Liver (tissue), 9 donors: Measurements from ENCODE around the gene QSOX1. TPM values are rescaled to one million over a fixed set of nuclear protein-coding genes. Genes with fewer than 3 reads are reported as not detected.

Experiments used
- DNase-seq: peaks from one replicate; pipeline ENCODE4 v3.0.0-alpha.2; 2017; ENCODE audit warnings: low spot score
- H3K27ac ChIP-seq, 2 donors: one replicate each; pipeline ENCODE4 v1.7.0; 2013; ENCODE audit warnings: inconsistent platforms in 2 of 2, low read length in 2 of 2, control low read depth in 1 of 2, low read depth in 1 of 2, mild to moderate bottlenecking in 1 of 2
- H3K27me3 ChIP-seq, 4 donors: one replicate each; pipeline versions ENCODE4 v1.6.1 to v1.7.0; 2013; ENCODE audit warnings: low read length in 3 of 4, inconsistent platforms in 1 of 4, mild to moderate bottlenecking in 1 of 4, moderate library complexity in 1 of 4; ENCODE audit not compliant: control insufficient read depth in 4 of 4, insufficient read depth in 4 of 4
- H3K36me3 ChIP-seq, 4 donors: one replicate each; pipeline versions ENCODE4 v1.6.1 to v1.7.0; 2013; ENCODE audit warnings: low read length in 3 of 4, mild to moderate bottlenecking in 3 of 4, low read depth in 1 of 4, moderate library complexity in 1 of 4; ENCODE audit not compliant: control insufficient read depth in 4 of 4, insufficient read depth in 3 of 4
- H3K4me1 ChIP-seq, 4 donors: one replicate each; pipeline versions ENCODE4 v1.6.1 to v1.7.0; 2013; ENCODE audit warnings: low read length in 3 of 4, mild to moderate bottlenecking in 3 of 4, moderate library complexity in 1 of 4; ENCODE audit not compliant: control insufficient read depth in 4 of 4, insufficient read depth in 4 of 4
- H3K4me3 ChIP-seq, 3 donors: one replicate each; pipeline versions ENCODE4 v1.6.1 to v1.7.0; 2013; ENCODE audit warnings: low read length in 3 of 3, control low read depth in 1 of 3, low read depth in 1 of 3, mild to moderate bottlenecking in 1 of 3
- H3K9ac ChIP-seq, 2 donors: one replicate each; pipeline ENCODE4 v1.7.0; 2013; ENCODE audit warnings: low read length in 2 of 2, mild to moderate bottlenecking in 2 of 2, moderate library complexity in 2 of 2, control low read depth in 1 of 2, low read depth in 1 of 2
- H3K9me3 ChIP-seq, 4 donors: one replicate each; pipeline versions ENCODE4 v1.6.1 to v1.7.0; 2013; ENCODE audit warnings: low read length in 3 of 4; ENCODE audit not compliant: control insufficient read depth in 4 of 4
- ATF3 ChIP-seq: IDR thresholded peaks from 2 replicates; pipeline ENCODE4 v1.6.1; 2016; ENCODE audit warnings: antibody characterized with exemption
- CTCF ChIP-seq: fragments of 150-350 bp; IDR thresholded peaks from 2 replicates; pipeline ENCODE4 v1.5.1; 2017; ENCODE audit warnings: improper control_type of control experiment, low read depth, low read length; ENCODE audit not compliant: missing input control
- EGR1 ChIP-seq, 2 donors: IDR thresholded peaks; 2 replicates each; pipeline ENCODE4 v1.6.1; 2016 to 2018; ENCODE audit warnings: antibody characterized with exemption in 2 of 2, low read depth in 2 of 2
- FOXA1 ChIP-seq: IDR thresholded peaks from 2 replicates; pipeline ENCODE4 v1.6.1; 2016; ENCODE audit warnings: antibody characterized with exemption
- FOXA2 ChIP-seq: IDR thresholded peaks from 2 replicates; pipeline ENCODE4 v1.6.1; 2016; ENCODE audit warnings: antibody characterized with exemption
- GABPA ChIP-seq, 2 donors: IDR thresholded peaks in 1 of 2; conservative IDR thresholded peaks in 1 of 2; 2 replicates each; pipeline ENCODE4 v1.6.1; 2016; ENCODE audit warnings: antibody characterized with exemption in 2 of 2, mild to moderate bottlenecking in 1 of 2, moderate library complexity in 1 of 2
- HNF4A ChIP-seq, 2 donors: conservative IDR thresholded peaks; 2 replicates each; pipeline ENCODE4 v1.6.1; 2016; ENCODE audit warnings: antibody characterized with exemption in 2 of 2, mild to moderate bottlenecking in 2 of 2
- HNF4G ChIP-seq: IDR thresholded peaks from 2 replicates; pipeline ENCODE4 v1.6.1; 2016; ENCODE audit warnings: antibody characterized with exemption
- JUND ChIP-seq, 2 donors: IDR thresholded peaks; 2 replicates each; pipeline ENCODE4 v1.6.1; 2016; ENCODE audit warnings: antibody characterized with exemption in 2 of 2
- NR2F2 ChIP-seq: IDR thresholded peaks from 2 replicates; pipeline ENCODE4 v1.6.1; 2016; ENCODE audit warnings: antibody characterized with exemption
- RAD21 ChIP-seq, 2 donors: IDR thresholded peaks; 2 replicates each; pipeline ENCODE4 v1.6.1; 2016; ENCODE audit warnings: antibody characterized with exemption in 2 of 2, mild to moderate bottlenecking in 2 of 2
- REST ChIP-seq: IDR thresholded peaks from 2 replicates; pipeline ENCODE4 v1.6.1; 2016; ENCODE audit warnings: antibody characterized with exemption, mild to moderate bottlenecking
- RXRA ChIP-seq, 2 donors: IDR thresholded peaks; 2 replicates each; pipeline ENCODE4 v1.6.1; 2017 to 2018; ENCODE audit warnings: antibody characterized with exemption in 2 of 2, mild to moderate bottlenecking in 1 of 2
- SP1 ChIP-seq: IDR thresholded peaks from 2 replicates; pipeline ENCODE4 v1.6.1; 2018; ENCODE audit warnings: antibody characterized with exemption, mild to moderate bottlenecking
- TAF1 ChIP-seq: conservative IDR thresholded peaks from 2 replicates; pipeline ENCODE4 v1.6.1; 2016; ENCODE audit warnings: antibody characterized with exemption, mild to moderate bottlenecking
- YY1 ChIP-seq: IDR thresholded peaks from 2 replicates; pipeline ENCODE4 v1.6.1; 2016; ENCODE audit warnings: antibody characterized with exemption, mild to moderate bottlenecking
- ZBTB33 ChIP-seq: IDR thresholded peaks from 2 replicates; pipeline ENCODE4 v1.6.1; 2016; ENCODE audit warnings: antibody characterized with exemption
- WGBS: extraction: QIAGEN DNeasy Blood & Tissue Kit; methylation state at CpG from one replicate; pipeline ENCODE4 v1.1.7; 2013; 5-methylcytosine and 5-hydroxymethylcytosine counted together
- polyA plus RNA-seq, 2 donors: library from polyadenylated mRNA; stranded (reverse) in 1 of 2; unstranded in 1 of 2; fragments of 200-250 nt in 1 of 2; fragments of >200 nt in 1 of 2; fragmentation: Nextera tagmentation in 1 of 2; extraction: Ambion mirVana in 1 of 2; gene quantifications; one replicate each; pipeline versions ENCODE4 v1.2.1 to v1.2.3, GENCODE V29; 2013 to 2015
- total RNA-seq, 2 donors: library from RNA; depleted of rRNA; stranded (reverse); fragments of >200 nt; gene quantifications; one replicate each; pipeline ENCODE4 v1.2.3, GENCODE V29; 2014
- donor health status: healthy.
- donor health status: healthy.
- donor health status: healthy.
- donor health status: healthy.
- donor health status: healthy.

Gene QSOX1
- total and polyA plus RNA-seq, 4 donors, result 14.3 to 49.2 (median 38.1) TPM

GRCh38 chr1:180248731-180249681, 94.3 kb downstream of the QSOX1 start:
- H3K9me3 ChIP-seq, result no peaks in the 10 kb centered on the region
- H3K4me1 ChIP-seq, result no peaks in the 10 kb centered on the region
- TF ChIP-seq YY1 (no peak), JUND (IDR thresholded peaks at IDR 0.05) (no peak), HNF4A (conservative IDR thresholded peaks at IDR 0.05) (no peak), EGR1 (IDR thresholded peaks at IDR 0.05; ENCODE audit: low read depth in 2 of 2) (no peak), RXRA (IDR thresholded peaks at IDR 0.05) (no peak), CTCF (no peak), FOXA2 (no peak), REST (no peak), GABPA (IDR thresholded peaks at IDR 0.05 in 1 of 2, conservative IDR thresholded peaks at IDR 0.05 in 1 of 2) (no peak), FOXA1 (no peak), TAF1 (no peak), HNF4G (no peak), ATF3 (no peak), SP1 (no peak), RAD21 (IDR thresholded peaks at IDR 0.05) (no peak), ZBTB33 (no peak), NR2F2 (no peak)
- no peak overlapping the region for H3K4me3 ChIP-seq
- H3K36me3 ChIP-seq, result no peaks in the 10 kb centered on the region
- no peak overlapping the region for H3K27ac ChIP-seq
- no peaks in the 10 kb centered on the region for H3K27me3 ChIP-seq
- no peak overlapping the region for H3K9ac ChIP-seq
- WGBS, result 85% methylated on average over 11 of the region's 11 CpGs
- no peak for DNase-seq
